ENCODE results near the gene PLEKHA5. TPM values are rescaled to one million over a fixed set of nuclear protein-coding genes. Genes with fewer than 3 reads are reported as not detected.

Gene PLEKHA5
- total and polyA plus RNA-seq, 2 of the 4 experiments (the other 2 are of a cell fraction): 5.3 to 12.2 TPM

DNA sequence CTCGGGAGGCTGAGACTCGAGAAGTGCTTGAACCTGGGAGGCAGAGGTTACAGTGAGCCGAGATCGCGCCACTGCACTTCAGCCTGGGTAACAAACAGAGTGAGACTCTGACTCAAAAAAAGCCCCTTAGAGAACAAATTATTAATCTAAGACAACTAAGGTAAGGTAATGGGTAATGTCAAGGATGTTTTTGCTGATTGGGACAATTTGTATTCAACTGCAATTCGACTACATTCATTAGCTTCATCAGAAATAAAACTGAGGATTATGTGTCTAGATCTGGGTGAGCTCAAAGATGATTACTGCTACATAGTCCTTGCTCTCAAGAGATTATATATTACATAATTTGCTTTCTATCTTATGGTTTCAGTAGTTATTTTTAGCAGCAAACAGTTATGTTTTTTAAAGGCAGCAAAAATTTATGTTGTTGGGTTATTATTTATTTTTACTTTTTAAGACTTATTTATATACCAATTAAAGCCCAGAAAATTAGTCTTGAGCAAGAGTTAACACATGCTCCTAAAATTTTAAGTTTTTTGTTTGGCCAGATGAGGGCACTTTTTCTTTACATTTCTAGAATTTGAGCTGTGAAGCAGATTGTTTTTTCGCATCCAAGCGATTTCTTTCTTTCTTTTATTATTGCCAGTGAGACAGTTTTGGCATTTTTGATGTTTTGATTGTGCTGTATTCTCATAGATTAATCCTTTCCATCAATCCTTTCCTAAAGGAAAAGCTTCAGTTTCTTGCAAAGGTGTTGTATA, 52.3 kb downstream of the PLEKHA5 start:
- Histone ChIP-seq H4K8ac (ENCODE audit: low read depth in 2 of 2, low read length in 2 of 2) (no peak overlapping the region), H2AK9ac (replicated peaks; ENCODE audit: low read depth, low read length, poor library complexity) (no peak overlapping the region), H3K27ac (ENCODE audit: insufficient read depth, low read length) (no peak overlapping the region), H2BK5ac (ENCODE audit: low read depth, low read length, poor library complexity, severe bottlenecking) (no peak overlapping the region), H2BK20ac (ENCODE audit: low read depth, low read length) (no peak overlapping the region), H3K4me3 (ENCODE audit: insufficient read depth, low read depth, low read length) (no peak overlapping the region), H3K36me3 (ENCODE audit: control insufficient read depth, insufficient read depth, low read length) (peaks cover 4% of the 10 kb centered on the region; the same call in 1 of the 2 replicates), H3K23ac (ENCODE audit: low read depth, low read length) (no peak overlapping the region), H3K27me3 (ENCODE audit: control insufficient read depth, insufficient read depth, low read length) (no peaks in the 10 kb centered on the region), H3K9ac (ENCODE audit: low read depth, low read length) (no peak overlapping the region), H2AFZ (replicated peaks; ENCODE audit: low read length, poor library complexity) (no peak overlapping the region), H3K14ac (replicated peaks; ENCODE audit: low read depth, low read length) (no peak overlapping the region), H3K9me3 (ENCODE audit: control insufficient read depth, insufficient read depth, low read length) (no peaks in the 10 kb centered on the region), H4K20me1 (ENCODE audit: insufficient read depth, low read length) (no peaks in the 10 kb centered on the region; the same call in 1 of the 2 replicates), H3K4me2 (ENCODE audit: low read depth, low read length) (no peak overlapping the region; the same call in 1 of the 2 replicates), H3K4me1 (ENCODE audit: control insufficient read depth, insufficient read depth, low read length) (peaks cover 5% of the 10 kb centered on the region), H4K91ac (ENCODE audit: insufficient read depth, low read depth, low read length) (no peak overlapping the region), H2BK15ac (ENCODE audit: low read depth, low read length) (no peak overlapping the region), H3K4ac (ENCODE audit: low read depth, low read length) (no peak overlapping the region), H3K79me1 (ENCODE audit: low read depth in 1 of 2, low read length in 2 of 2) (peaks cover 7 to 21% of the 10 kb centered on the region in 2 experiments), H3K9me1 (ENCODE audit: insufficient read depth, low read length) (no peaks in the 10 kb centered on the region), H4K5ac (ENCODE audit: low read depth, low read length) (no peak overlapping the region), H2AK5ac (ENCODE audit: low read depth, low read length) (no peak overlapping the region), H3K18ac (ENCODE audit: low read depth, low read length) (no peak overlapping the region), H2BK120ac (ENCODE audit: low read depth, low read length) (no peak overlapping the region), H3K56ac (ENCODE audit: extremely low read depth, insufficient read depth, low read length) (no peak overlapping the region)
- TF ChIP-seq SMC3 (IDR thresholded peaks at IDR 0.05; ENCODE audit: low read depth, low read length): 0 out of 2 replicates have a peak, but pooled peaks have one; percentile 18
- TF ChIP-seq MAFK (IDR thresholded peaks at IDR 0.05; ENCODE audit: low read depth, low read length): peak; percentile 56
- TF ChIP-seq RCOR1 (IDR thresholded peaks at IDR 0.05; ENCODE audit: insufficient replicate concordance, low read length): no peak
- TF ChIP-seq RAD21 (IDR thresholded peaks at IDR 0.05; ENCODE audit: low read length): peak; percentile 36
- peak; percentile 37 for TF ChIP-seq CTCF (conservative IDR thresholded peaks at IDR 0.05; ENCODE audit: low read depth, low read length)
- no peak for TF ChIP-seq BHLHE40 (IDR thresholded peaks at IDR 0.05; ENCODE audit: low read depth, low read length)
- in situ Hi-C loops (cut with MboI; ENCODE audit: low sequenced_read_pairs) (loop anchor here (10.0 kb wide), 3 partner anchors 317 to 927 kb away; no protein-coding TSS in a partner anchor), intact Hi-C loops (cut with micrococcal nuclease) (loop anchor here (2.0 to 10.0 kb wide), 3 partner anchors 50 to 587 kb away; no protein-coding TSS in a partner anchor), dilution Hi-C loops (cut with HindIII; ENCODE audit: low sequenced_read_pairs, unreplicated experiment) (no loop called here)
- ATAC-seq (ENCODE audit: low read depth) (no peak), DNase-seq (no peak)
- no CpG with 5 or more reads among the region's 8 CpGs for WGBS, 2 experiments (ENCODE audit: extremely low coverage in 2 of 2, insufficient read length in 1 of 2)
- ChIA-PET CTCF (interaction anchor here (0.6 to 0.7 kb wide), 2 partner anchors 51 to 258 kb away, joined by 3 read pairs; no protein-coding TSS in a partner anchor), POLR2A (ENCODE audit: unreplicated experiment) (interaction anchor here (0.6 kb wide), 1 partner anchor 124 kb away, joined by 3 read pairs; no protein-coding TSS in a partner anchor)
- BruUV-seq (replicated peaks): no TSS peak

Measured in IMR-90 (cell line).